Eye (tissue), 1 donor: ENCODE measurements around the gene WBP11.

Experiments
- DNase-seq: peaks from one replicate; pipeline ENCODE4 v3.0.0-alpha.2; 2015

The WBP11 gene

DNA sequence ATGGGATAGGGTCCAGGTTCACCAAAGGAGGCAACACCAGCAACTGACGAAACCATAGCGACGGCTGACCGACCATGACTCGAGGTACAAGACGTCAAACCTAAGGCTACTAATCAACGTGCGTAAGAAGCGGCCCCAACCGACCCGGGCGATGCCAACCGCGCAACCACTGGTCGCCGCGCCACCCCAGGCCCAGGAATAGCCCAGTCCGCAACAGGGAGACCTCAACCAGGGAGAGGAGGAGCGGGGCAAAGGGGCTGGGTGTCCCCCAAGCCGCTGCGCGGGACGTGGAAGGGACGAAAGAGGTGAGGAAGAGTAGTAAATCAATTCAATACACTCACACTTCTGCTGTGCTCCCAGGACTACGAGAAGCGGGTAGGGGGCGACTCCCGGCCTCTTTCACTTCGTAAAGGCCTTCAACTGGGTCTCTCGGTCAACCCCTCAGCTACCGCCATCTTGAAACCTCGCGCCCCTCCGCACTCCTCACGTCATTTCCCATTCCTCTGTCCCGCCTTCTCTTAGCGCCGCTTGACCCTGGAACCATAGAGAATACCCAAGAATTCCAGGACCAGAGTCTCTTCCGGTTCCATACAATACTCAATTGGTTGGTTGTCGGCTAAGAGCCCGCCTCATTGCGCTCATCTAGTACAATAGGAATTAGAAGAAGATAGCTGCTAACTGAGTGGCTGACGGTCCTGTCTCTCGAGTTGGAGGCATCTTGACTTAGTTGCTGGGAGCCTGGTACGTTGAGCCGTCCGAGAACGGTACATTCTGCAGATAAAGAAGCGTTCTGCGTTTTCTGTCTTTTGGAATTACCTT, at the start of gene WBP11, which contains the start of gene C12orf60:
Gene WBP11 (minus strand): TSS at position 468 of the 819 bp plus-strand sequence. CDS start 2,095 bp downstream, outside the sequence.
Gene C12orf60 (plus strand): TSS at position 660 of the 819 bp plus-strand sequence. CDS start 19,266 bp downstream, outside the sequence.
- DNase-seq = peak; percentile 99

DNA sequence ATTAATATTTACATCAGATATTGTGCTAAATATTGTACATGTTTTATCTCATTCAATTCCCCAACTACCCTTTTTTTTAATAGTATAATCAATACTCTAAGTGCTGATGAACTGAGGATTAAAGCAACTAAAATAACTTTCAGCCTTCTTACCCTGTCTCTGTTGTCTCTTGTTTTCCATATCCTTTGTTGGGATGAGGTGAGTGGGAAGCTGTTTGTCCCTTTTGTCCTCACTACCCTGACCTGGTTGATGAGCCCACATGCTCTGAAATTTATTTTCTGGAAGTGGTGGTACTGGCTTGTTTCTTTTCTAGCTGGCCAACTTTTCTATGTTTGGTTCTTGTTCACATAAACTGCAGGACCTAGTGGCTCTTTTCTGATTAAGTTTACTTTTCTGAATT, 49.6 kb upstream of the WBP11 start:
- no peak for DNase-seq

DNA sequence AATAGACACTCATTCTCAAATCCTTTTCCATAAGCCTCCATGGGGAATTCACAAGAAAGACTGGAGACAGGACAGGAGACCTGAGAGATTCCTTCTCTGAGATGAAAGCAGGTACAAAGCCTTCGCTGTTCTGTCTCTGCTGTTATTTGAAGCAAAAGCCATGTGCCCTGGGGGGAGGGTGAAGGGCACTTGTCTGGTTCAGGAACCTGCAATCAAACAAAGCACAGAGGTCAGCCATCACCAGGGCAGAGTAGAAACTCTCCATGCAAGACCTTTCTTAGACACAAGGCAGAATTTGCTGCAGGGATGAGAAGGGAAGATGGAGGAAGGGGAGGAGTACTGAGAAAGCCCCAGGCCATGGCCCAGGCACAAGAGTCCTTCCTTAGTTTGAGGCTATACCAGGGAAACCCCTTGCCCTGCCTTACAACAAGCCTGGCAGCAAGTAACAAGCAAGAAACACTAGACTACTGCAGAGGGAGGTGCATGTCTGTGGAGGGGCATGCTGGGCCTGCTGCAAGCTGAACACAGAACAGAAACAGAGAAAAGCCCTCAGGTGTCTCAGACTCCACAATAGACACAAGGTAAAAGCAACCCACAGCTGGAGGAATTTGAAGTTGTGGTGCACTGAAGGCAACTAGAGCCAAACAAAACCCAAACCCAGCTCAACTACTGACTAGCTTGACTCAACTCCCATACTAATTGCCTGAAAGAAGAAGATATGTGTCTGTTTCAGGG, 47.8 kb upstream of the WBP11 start:
- no peak for DNase-seq

DNA sequence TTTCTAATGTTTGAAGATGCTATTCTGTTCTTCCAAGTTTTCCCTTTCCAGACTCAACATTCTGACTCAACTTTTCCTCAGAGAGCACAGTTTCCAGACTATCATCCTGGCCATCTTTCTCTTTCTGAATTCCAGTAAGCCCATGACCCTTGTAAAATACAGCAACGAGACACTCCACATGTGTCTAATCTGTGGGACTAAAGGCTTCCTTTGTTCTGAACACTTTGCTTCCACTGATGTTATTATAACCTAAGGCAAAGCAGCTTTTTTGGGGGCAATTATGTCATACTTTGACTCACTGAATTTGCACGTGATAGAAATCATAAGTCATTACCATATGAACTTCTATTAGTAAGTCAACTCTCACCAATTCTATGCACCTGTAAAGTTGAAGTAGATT, 46.4 kb upstream of the WBP11 start:
- peak; percentile 60 for DNase-seq

DNA sequence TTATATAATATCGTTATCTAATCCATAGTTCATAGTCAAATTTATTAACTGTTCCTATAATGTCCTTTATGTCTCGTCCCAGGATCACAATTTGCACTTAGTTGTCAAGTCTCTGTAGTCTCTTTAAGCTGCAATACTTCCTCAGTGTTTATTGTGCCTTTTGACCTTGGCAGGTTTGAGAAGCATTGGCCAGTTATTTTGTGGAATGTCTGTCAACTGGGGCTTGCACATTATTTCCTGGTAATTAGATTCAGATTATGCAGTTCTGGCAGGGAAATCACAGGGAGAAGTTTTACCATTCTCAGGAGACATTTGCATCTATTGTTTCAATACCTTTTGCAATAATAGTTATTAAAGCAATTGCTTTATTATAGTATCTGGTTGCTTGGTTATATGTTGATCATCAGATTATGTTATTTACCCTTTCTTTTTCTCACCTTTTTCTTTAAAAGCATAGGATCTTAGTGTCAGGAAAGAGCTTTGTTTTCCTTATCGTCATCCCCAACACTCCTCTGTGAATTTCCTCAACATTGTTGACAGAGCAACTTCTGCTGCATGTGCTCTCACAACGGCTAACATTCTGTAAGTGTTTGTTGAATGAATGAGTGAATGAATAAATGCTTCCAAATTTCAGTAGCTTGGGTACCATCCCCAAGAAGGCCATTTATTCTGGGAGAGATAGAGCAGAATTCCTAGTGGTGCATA, 43.8 kb upstream of the WBP11 start:
- no peak for DNase-seq

DNA sequence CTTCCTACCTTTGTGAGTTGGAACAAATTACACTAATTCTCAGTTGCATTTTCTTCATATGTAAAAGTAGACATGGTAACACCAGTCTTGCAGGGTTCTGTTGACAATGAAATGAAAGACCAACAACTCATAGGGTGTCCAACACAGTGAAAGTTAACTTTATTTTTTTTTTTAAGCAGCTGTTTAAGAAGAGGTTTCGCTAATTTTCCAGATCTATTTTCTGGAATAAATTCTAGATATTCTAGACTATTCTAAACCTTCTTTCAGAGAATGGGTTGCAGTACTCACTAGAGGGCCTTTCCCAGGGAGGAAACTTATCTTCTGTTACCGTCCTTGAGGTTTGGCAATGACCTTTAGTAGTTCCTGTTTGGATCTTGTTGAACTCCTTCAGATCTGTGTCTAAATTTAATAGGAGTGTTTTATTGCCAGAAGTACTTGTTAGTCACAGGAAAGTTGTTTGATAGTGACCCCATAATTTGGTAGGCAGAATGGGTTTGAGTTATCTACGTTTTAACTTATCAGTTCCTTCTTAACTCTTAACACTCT, 42.8 kb upstream of the WBP11 start:
- DNase-seq = no peak

DNA sequence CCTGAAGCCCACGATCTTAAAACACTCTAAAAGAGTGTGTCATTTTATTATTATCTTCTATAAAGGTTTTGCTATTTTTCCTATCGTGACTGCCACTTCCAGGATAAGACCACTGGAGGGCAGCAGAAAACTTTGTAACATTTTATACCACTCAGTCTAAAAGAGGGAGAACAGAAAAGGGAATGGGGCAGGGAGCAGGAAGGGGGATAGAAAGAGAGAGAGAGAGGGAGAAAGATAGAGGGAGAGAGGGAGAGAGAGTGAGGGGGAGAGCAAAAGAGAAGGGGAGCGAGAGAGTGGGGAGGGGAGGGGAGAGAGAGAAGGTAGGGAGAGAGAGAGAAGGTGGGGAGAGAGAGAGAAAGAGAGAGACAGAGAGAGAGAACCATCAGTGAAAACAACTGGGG, 42.1 kb upstream of the WBP11 start:
- peak; percentile 88 for DNase-seq

DNA sequence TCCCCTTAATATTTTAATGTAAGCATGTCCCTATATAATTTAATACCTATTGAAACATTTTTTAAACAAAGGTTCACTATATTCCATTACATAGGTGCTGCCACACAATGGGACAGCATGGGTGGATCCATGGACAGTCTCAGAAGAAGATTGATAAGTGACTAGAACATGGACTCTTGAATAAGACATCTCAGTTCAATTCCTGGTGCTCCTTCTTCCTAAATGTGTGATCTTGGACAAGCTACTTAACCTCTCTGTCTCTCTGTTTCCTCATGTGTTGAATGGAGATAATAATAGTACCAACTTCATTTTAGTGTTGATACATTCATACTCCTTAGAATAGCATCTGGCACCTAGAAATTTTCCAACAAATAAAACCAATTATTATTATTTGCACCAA, 41.1 kb upstream of the WBP11 start:
- no peak for DNase-seq

DNA sequence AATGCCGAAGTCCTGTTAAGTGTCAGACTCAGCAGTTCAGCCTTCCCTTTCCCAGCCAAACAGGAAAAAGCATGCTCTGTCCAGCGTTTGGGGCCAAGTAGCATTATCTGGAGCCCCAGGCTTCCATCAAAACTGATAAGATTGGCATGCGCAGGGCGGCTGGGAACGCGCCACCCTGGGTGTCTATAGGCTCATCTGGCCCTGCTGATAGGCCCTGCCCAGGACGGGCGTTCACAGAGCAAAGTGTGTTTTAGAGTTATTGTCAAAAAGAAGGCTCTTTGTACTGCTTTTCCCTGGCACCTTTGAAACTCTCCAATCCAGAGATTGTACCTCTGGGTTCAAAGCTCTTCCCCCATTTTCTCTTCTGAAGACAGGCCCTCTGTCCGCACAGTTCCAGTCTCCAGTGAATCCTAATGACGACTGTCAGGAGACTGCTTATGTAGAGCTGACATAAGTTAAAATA, 40.2 kb upstream of the WBP11 start, which contains the start of gene ART4:
Gene ART4 (minus strand): TSS at position 102 of the 463 bp plus-strand sequence. CDS start 413 bp downstream, outside the sequence.
- no peak for DNase-seq

DNA sequence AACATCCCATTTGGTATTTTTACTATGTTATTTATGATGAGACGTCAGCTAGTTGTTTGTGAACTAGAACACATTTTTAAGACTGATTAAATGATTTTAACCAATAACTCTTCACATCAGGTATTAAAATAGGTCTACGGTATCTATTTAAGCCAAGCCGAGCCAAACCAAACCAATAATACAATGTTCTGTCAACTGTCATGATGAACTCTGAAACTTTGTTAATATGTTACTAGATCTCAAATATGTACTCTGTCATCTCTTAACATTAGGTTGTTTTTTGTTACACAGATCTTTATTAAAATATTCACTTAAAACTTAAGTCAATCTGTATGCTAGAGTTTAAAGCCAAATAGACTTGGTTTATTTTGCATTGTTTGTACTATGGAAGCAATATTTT, 39.0 kb upstream of the WBP11 start:
- no peak for DNase-seq

DNA sequence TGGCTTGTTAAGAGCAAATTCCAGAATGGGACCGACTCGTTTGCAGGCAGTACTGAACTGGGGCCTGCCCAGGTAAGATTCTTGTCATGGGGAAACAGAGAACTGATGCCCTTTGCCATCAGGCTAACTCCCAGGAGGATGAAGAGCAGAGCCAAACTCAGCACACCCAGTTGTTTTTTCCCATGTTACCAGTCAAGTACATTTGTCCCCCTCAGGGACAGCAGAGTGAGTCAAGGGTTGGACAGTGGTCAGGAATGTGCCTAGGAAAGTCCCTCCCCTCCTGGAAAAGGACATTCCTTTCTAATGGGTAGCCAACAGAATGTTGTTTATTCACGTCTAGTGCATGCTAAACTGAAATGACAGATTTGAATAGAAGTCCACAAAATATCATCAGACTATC, 38.5 kb upstream of the WBP11 start:
- no peak for DNase-seq

DNA sequence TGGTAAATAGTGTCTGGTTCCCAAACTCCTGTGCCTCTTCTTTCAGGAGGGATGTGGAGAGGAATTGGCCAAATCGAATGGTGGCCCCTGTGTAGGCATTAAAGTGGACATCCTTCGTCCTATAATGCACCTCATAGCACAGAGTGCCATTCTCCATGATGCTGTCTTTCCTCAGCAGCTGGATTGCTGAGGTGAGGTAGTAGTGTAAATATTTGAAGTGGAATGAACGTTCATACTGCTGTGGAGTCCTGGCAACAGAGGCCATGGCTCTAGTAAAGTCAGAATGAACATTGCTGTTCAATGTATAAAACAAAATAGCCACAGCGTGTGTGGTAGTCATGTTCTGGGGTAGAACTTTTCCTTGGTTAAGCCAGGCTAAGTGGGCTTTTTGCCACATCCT, 37.3 kb upstream of the WBP11 start:
- no peak for DNase-seq

DNA sequence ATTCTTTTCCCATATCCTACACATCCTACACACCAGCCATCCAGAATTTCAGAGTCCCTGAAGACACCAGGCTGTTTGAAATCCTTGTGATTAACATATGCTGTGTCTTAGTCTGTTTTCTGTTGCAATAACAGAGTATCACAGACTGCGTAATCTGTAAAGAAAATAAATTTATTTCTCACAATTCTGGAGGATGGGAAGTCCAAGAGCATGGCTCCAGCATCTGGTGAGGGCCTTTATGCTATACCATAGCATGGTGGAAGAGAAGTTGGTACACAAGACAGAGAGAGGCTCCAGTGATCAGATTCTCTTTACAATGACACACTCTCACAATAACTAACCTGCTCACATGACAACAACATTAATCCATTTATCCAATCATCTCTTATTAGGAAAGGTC, 36.0 kb upstream of the WBP11 start:
- no peak for DNase-seq

DNA sequence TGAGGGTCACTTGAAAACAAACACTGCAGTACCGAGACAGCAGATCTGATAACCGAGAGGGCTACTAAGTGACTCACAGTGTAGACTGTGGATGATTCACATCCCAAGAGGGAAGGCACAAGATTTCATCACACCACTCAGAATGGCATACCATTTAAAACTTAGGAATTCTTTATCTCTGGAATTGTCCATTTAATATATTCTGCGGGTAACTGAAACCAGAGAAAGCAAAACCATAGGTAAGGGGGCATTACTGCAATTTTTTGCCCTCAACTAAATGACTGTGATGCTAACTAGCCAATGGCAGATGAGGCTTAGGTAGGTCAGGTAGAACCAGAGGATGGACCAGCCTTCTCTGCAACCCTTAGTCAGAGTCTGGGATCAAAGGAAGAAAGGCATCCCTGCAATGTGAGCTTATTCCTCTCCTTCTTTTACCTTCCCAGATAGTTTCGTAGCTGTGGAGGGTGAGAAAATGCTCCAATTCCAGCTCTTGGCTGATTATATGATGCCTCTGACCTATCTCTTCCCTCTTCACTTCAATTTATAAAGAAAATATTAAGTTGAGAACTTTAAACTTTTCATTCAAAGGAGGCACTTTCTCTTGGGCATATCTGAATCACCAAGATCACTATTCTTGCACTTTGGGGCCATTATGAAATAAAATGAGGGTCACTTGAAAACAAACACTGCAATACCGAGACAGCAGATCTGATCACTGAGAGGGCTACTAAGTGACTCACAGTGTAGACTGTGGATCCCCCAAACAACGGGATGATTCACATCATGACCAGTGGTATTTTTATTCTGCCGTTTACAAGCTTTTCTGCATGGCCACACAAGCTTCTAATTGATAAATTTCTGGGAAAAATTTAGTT, 33.3 kb upstream of the WBP11 start:
- DNase-seq = no peak

DNA sequence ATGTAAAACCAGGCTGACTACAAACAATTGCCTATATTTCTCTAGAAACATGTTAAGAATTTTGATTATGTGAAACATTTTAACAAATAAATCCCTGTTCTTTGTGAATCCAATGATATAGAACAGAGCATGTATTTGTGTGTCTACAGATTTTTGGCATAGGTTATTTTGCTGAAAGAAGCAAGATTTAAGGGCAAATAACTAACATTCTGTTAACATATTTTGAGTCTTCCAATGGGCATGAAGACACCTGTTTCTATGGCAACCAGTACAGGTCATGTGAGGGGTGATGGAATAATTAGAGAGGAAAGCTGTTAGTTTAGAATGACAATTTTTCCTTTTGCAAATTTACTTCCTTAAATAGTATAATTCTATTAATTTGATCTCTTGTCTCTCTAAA, 31.2 kb upstream of the WBP11 start:
- DNase-seq = no peak

DNA sequence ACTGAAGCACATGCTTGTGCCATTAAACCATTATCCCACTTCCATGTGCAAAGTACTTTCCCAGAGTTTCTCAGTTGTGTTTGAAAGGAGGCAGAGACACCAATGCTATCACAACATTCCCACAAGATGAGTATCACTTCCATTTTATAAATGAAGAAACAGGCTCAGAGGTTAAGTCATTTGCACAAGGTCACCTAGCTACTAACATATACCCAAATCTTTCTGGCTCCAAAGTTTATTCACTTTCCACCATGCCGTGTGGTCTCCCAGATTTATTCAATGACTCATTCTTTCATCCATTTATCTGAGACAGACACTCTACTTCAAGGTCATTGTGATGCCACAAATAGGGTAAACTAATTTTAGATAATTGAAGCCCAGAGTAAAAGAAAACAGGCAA, 30.7 kb upstream of the WBP11 start:
- DNase-seq = no peak

DNA sequence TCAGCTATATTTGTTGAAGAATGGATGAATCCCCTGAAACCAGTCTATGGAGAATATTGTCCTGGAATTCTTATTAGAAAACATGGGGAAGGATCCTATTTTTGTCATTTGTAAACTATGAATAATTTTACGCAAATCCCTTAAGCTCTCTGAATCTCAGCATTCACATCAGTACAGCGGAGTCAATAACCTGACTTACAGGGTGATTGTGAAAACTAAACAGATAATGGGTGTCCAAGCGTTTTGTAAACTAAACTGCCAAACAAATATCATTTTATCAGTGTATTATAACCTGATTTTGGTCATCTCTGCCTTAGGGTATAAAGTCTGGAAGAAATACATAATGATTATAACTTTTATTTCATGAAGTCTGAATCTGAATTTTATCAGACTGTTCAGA, 30.1 kb upstream of the WBP11 start:
- DNase-seq = no peak

DNA sequence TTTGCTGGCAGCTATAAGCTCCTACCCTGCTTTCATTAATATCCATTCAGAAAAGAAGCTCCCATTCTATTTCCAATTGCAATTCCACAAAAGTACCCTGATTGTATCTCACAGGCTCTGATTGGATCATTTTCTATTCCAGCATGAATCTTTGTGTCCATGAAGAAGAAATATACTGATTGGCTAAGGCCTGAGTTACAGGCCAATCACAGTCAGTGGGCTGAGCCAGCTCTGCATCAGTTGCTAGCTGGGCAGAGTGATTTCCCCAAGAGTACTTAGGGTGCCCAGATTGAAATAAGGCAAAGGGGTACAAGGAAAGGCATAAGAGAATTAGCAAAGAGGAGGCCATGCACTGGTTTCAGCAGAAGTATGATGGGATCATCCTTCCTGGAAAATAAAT, 25.6 kb upstream of the WBP11 start:
- DNase-seq = no peak

DNA sequence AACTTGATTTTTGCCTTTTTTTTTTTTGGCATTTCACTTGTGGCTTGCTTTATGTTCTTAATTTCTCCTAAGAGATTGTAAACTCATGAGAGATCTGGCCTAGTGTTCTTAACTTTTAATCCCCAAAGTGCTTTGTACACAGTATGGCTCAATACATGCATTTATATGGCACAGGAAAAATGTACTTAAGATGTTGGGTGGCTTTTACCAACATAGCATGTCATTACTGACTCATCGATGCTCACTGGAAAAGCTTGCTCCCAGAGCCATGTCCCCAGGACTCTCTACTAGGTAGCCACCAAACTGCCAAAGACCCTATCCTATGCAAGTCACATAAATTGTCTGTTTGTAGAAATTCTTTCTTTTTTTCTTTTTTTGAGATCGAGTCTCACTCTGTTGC, 23.8 kb upstream of the WBP11 start:
- no peak for DNase-seq

DNA sequence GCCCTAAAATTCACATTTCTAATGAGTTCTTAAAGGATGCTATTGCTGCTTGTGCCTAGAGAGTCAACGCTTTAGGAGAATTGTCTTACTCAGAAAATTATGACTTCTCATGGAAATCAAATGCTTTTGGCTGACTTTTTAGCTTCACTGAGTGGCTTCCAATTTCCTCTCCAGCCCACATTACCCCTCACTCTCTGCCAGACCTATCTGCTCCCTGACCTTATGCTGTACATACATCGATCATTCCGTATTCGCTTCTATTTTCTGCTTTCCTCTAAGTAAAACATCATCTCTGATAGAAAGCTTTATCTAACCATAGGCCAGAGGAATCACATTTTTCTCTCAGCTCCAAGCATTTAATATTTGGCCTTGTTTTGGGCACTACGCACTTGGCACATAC, 23.2 kb upstream of the WBP11 start:
- no peak for DNase-seq

DNA sequence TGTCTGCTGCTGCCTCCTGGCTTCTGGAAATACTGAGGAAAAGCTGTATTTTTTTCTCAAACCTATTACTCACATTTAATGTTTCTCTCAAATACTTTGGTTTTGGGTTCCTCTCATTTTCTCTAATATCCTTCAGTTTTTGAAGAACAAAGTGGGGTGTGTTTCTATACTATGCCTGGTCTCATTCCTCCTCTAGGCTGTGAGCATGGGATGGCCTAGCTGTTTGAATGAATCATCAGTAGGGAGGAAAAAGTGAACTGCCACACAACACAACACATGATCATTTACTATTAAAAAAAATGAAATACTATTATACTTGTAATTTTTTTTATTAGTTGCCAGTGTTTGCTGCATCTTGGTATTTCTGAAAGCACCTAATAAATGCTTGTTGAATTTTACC, 22.0 kb upstream of the WBP11 start:
- no peak for DNase-seq

DNA sequence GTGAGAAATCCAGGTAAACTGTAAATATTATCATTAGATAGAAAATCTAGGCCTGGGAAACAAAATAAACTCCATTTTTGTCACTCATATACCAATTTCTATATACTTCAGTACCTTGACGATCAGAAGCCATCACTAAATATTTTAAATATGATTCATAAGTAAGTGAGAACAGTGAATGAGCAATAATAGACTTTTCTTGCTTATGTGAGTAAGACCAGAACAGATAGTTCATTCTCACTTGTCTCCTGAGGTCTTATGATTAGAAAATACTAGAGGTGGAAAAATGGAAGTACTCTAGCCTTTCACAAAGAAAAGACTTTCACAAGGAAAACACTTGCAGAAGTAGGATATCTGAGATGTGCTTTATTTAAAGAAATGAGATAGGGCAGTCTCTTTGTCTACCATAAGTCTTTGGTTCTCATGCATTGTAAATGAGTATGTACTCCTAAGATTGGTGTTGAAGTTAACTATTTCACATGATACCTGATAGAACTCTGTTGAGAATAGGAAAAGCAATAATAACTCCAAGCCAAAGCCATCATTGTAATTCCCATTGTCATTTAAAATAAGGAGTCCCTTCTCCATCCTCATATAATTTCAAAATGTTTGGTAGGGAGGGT, 20.8 kb upstream of the WBP11 start:
- no peak for DNase-seq
